ENCODE data around the gene LTBP1.
"Not testable (repeated sequence)": the region's sequence is repeated elsewhere in the genome, so short reads cannot be mapped to it uniquely, and the experiment has no call there.

The LTBP1 gene

DNA sequence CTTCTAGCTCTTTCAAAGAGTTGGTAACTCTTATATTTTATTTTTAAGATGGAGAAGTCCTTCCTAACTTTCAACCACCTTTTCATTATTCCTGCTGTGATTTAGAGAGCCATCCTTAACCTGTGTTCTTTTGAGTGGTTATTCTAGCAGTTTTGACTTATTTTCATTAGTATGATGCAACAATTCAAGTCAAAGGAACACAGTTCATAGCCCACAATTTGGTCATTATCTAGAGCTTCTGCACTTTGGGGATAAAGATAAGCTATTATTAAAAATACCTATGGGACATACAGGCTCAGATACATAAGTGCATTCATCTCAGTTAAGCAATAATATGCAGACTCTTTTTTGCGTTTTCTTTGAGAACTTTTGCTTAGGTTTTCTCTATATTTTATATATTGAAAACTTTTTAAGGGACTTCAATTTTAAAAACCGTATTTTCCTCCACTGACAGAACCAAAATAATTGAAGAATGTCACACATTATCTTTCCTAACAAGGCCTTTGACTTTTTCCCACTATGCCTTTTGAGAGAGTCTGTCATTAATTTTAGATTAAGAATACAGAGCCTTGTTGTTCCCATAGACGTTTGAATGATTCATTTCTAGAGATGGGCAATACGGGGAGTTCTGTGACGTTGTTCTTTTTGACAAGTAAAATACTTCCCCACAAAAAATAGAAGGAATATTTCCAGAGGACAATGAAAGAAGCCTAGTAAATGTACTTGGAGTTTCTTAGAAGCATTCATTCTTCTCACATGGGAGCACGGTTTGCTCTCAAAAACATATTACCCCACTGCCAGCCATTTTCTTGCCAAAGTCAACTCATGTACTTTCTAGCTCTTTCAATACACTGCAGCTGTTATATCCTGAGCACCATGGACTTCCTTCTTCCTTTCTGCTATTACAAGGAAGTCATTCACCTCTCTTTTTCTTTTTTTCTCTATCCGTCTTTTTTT, 486.8 kb downstream of the LTBP1 start:
- TF ChIP-seq CTCF (conservative IDR thresholded peaks at IDR 0.05; ENCODE audit: low read depth), result no peak
- ChIA-PET POLR2A (ENCODE audit: low non-redundant PET) (no interaction called here), CTCF (no interaction called here)
- H3K27ac ChIP-seq, result no peak overlapping the region
- DNase-seq (ENCODE audit: low spot score), result no peak

GRCh38 chr2:33435518-33435917, 488.8 kb downstream of the LTBP1 start:
- H3K27ac ChIP-seq, result no peak overlapping the region
- ChIA-PET POLR2A (ENCODE audit: low non-redundant PET) (no interaction called here), CTCF (interaction anchor here (0.6 kb wide), 1 partner anchor 212 kb away, joined by 3 read pairs; no protein-coding TSS in a partner anchor)
- TF ChIP-seq CTCF (conservative IDR thresholded peaks at IDR 0.05; ENCODE audit: low read depth), result no peak
- DNase-seq (ENCODE audit: low spot score), result no peak

DNA sequence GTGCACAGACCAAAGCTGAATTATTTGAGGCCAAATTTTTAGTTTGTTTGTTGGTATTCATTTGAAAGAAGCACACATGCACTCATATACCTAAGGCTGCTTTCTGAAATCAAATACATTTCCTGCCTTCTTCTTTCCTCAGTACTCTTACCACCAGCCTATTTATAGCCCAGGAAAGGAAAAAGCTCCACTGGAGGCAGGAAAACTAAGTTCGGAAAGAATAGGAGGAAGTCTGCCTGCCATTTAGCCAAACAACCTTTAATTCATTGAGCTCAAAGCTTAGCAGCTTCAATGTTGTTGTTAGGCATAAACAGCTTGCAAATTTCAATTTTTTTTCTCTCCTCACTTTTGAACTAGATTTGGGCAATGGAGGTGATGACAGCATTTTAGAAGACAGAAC, 489.3 kb downstream of the LTBP1 start:
- ChIA-PET CTCF (interaction anchor here (0.6 kb wide), 1 partner anchor 212 kb away, joined by 3 read pairs; no protein-coding TSS in a partner anchor), POLR2A (ENCODE audit: low non-redundant PET) (no interaction called here)
- DNase-seq (ENCODE audit: low spot score), result no peak
- H3K27ac ChIP-seq, result no peak overlapping the region
- TF ChIP-seq CTCF (conservative IDR thresholded peaks at IDR 0.05; ENCODE audit: low read depth), result no peak

GRCh38 chr2:33437297-33437696, 490.5 kb downstream of the LTBP1 start:
- CTCF ChIA-PET, result no interaction called here
- DNase-seq (ENCODE audit: low spot score), result no peak

GRCh38 chr2:33437815-33438214, 491.1 kb downstream of the LTBP1 start:
- no peak for TF ChIP-seq CTCF (conservative IDR thresholded peaks at IDR 0.05; ENCODE audit: low read depth)
- POLR2A ChIA-PET (ENCODE audit: low non-redundant PET), result no interaction called here
- H3K27ac ChIP-seq, result no peak overlapping the region

More at GRCh38 chr2:33437297-33437696, 490.5 kb downstream of the LTBP1 start:
- no peak overlapping the region for H3K27ac ChIP-seq
- POLR2A ChIA-PET (ENCODE audit: low non-redundant PET), result no interaction called here
- TF ChIP-seq CTCF (conservative IDR thresholded peaks at IDR 0.05; ENCODE audit: low read depth), result no peak

DNA sequence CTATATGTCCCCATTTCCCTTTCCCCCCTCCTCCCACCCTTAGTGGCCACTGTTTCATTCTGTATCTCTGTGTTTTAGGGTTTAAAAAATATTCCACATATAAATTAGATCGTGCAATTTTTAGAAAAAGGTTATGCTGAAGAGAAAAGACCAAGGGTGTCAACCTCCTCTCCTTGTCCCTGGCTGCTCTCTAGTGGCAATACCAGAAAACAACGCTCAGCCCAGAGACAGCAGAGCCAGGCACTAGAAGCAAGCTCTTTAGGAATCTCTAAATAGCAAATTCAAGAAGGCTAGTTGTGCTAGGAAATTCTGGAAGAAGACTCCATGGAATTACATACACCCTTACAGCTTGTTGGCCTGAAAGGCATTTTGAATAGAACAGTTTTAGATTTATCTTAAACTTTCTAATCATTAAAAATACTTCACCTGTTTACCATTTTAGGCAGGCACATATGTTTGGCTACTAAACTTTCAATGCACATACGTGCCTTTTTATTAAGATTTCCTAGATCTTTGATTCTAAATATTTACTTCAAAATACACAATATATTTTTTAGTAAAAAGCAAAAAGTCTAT, 494.6 kb downstream of the LTBP1 start:
- DNase-seq (ENCODE audit: low spot score), result peak; percentile 51
- ChIA-PET CTCF (interaction anchor here (0.6 to 1.3 kb wide), 7 partner anchors 9 to 516 kb away, joined by 3 to 9 read pairs (median 5); no protein-coding TSS in a partner anchor), POLR2A (ENCODE audit: low non-redundant PET) (no interaction called here)
- no peak overlapping the region for H3K27ac ChIP-seq
- TF ChIP-seq CTCF (conservative IDR thresholded peaks at IDR 0.05; ENCODE audit: low read depth), result peak; percentile 67

More at GRCh38 chr2:33437815-33438214, 491.1 kb downstream of the LTBP1 start:
- CTCF ChIA-PET, result no interaction called here
- DNase-seq (ENCODE audit: low spot score), result no peak

- DNase-seq (ENCODE audit: low spot score); POLR2A ChIA-PET (ENCODE audit: low non-redundant PET); H3K27ac ChIP-seq: not testable (repeated sequence)
- CTCF ChIA-PET, result interaction anchor here (1.3 kb wide), 1 partner anchor 408 kb away, joined by 9 read pairs; no protein-coding TSS in a partner anchor
Measured at GRCh38 chr2:33442052-33442451, 495.3 kb downstream of the LTBP1 start.

Measured in RWPE1 (cell line).